HG03108 (cell line): ENCODE results near the gene SH3TC2.
A peak's percentile ranks its signal among the peaks of the same experiment; 100 is the strongest.

Experiments used
- ATAC-seq: cut with Tn5 transposase; IDR thresholded peaks from one replicate; pipeline ENCODE4 v1.9.1; 2021; ENCODE audit warnings: moderate library complexity; ENCODE audit not compliant: unreplicated experiment

Gene SH3TC2

DNA sequence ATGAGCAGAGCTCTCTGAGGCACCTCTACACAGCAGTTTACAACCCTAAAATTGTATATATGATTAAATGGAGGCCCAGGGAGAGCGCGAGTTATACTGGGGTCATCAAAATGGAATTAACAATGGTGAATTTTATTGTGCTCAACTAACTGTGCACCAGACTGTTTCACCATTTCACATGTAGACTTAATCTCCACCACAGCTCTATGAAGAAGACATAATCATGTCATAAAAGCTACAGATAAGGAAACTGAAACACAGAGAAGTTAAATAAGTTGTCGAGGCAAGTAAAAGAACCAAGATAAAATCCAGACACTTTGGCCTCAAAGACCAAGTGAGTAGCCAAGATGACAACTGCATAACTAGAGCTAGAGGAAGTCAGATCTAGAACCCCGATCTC, 1.5 kb downstream of the SH3TC2 start:
- ATAC-seq, result no peak

DNA sequence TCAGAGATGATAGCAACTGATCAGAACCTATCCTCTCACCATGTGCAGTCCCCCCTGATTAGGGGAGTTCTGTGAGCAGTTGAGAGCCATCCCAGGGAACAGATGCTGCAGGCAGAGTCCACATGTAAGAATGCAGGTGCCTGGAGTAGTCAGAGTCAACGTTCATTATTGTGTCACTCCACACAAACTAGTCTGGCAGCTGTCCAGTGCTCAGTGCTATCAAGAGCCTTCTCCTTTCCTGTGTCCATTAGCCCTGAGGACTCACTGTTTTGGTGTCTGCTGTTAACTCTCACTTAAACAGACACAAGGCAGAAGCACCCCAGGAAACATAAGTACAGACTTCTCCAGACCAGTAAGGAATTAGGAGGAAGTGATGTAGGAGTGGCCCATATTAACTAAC, 2.5 kb downstream of the SH3TC2 start:
- ATAC-seq, result no peak

DNA sequence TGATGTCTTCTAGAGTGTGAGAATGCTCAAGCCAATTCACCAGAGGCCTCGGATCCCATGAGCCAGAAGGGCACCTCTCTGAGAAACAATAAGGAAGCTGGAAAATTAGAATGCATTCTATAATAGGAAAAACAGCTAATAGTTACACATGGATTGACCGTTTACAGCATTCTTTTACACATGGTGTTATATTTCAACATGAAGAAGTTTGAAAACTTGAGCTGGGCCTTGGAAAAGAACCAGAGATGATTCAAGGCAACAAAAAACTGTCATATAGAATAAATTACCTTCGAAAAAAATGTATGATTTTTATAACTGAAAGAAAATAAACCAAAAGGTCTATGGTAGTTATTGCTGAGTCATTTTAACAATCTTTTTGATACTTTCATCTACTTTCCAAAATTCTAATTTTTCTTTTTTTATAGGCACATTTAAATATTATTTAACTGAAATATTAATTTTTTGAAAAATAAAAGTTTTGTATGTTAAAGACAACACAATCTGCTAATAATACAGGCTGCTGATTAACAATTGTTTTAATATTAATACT, 6.2 kb downstream of the SH3TC2 start:
- ATAC-seq, result no peak

DNA sequence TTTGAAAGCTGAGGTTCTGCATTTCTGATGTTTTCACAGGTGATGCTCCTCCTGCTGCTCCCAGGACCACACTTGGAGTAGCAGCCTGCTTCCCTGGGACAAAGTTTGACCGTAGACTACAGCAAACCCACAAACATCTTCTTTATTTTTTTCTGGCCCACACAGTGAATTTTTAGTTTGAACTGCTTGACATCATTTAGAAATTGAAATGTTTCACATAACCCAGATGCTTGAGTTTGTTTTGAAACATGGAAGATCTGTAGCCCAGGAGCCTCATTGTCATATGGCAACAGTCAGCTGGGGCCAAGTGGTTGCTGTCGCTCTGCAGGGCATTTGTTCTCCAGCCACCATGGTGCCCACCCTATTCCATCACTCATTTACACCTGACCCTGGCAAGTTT, 8.4 kb downstream of the SH3TC2 start:
- ATAC-seq, result no peak

DNA sequence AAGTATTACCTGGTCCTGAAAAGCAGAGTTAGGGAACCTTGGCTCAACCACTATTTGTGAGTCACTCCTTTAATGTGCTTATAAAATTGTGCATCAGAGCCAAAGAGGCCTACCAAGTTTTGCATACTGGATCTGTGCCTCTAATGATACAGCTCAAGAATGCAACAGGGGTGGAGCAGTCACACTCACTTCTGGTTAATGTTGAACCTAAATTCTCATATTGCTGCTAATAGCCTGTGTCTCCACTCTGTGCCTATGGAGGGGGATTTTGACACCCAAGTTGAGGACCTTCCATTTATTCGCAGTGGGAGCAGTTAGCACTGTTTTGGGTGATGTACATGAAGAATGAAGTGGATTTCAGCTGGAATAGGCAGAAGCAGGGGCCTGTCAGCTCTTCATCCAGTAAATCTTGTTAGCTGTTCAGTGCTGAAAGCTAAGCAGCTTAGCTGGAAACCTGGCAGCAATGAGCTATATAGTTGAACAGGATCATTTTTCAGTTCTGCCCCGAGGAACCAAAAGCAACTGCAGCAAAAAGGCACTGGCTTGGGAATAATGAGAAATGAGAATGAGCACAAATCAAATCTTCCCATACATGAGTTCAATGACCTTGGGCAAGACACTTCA, 9.7 kb downstream of the SH3TC2 start:
- ATAC-seq, result no peak

DNA sequence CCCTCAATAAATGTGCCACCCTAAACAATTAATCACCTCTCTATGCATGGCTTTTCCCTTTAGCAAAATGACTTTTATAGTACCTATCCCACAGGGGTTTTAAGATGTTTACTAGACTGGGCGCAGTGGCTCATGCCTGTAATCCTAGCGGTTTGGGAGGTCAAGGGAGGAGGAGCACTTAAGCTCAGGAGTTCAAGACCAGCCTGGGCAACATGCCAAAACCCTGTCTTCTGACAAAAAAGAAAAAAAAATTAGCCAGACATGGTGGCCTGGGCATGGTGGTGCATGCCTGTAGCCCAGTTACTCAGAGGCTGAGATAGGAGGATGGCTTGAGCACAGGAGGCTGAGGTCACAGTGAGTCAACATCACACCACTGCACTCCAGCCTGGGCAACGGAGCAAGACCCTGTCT, 13.5 kb downstream of the SH3TC2 start:
- no peak for ATAC-seq

DNA sequence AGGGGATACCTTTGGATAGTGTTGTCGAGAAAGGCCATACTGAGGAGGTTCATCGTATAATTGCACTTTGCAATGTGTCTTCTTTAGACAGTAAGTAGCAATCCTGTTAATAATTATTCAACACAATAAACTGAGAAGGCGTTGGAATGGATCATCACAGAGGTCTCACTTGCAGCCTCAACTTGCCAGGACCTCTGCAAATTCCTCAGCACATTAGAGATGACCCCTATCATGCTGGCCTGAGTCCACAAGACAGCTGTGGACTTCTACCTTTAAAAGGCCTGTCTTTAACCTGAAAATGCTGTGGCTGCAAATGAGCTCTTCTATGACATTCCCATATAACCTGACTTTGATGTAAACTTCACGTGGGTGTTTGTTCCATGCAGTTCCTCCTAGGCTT, 14.1 kb downstream of the SH3TC2 start:
- ATAC-seq, result no peak

DNA sequence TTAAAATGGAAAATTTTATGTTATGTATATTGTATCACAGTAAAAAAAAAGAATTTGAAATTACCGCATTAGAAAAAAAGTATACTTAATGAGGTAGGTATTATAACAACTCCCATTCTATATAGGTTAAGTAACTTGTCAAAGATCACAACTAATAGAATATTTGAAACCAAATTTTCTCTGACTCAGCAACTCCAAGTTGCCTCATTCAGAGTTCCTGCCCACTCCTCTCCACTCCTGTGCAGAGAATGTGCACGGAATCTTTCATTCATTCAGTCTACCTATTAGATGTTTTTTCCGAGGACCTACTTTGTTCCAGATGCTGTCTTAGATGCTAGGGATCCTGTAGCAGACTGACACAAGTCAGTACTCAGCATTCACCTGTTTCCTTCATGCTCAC, 15.4 kb downstream of the SH3TC2 start:
- no peak for ATAC-seq

DNA sequence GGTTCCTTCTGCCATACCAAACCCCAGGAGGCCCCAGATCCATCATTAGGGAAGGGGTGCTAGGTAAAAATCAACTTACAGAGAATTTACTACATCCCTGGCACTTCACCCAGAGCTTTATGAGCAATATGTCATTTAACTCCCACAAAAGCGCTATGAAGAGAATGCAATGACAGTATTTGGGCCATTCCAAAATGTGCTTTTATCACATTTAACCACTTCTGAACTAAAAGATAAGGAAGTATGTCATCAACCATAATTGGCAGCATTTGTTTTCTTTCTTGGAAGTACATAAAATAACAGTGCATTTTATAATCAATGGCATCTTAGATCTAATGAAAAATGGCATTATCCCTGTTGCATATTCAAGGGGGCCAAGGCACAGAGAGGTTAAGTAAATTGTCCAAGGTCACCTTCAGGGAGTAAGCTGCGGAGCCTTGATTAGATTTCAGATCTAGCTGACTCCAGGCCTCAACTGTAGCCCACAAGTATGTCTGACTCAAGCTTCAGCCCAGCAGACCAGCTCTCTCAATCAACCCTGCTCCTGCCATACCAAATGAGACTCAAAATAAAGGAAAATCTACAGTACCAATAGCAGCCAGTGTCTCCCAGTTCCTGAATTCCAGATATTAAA, 16.5 kb downstream of the SH3TC2 start:
- no peak for ATAC-seq

DNA sequence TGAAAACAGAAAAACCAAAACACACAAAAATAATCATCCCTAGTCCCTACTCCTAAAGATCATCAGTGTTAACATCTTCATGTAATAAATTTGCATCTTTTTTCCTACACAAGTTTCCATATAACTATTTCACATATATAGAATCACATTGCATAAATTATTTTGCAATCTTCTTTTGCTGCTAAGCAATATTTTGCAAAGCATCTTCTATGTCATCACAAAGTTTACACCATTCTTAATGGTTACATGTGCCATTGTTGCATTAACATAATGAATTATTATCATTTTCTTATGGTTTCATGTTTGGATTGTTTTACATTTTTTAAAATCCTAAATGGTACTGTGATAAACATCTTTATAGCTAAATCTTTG, 17.8 kb downstream of the SH3TC2 start:
- ATAC-seq, result no peak

DNA sequence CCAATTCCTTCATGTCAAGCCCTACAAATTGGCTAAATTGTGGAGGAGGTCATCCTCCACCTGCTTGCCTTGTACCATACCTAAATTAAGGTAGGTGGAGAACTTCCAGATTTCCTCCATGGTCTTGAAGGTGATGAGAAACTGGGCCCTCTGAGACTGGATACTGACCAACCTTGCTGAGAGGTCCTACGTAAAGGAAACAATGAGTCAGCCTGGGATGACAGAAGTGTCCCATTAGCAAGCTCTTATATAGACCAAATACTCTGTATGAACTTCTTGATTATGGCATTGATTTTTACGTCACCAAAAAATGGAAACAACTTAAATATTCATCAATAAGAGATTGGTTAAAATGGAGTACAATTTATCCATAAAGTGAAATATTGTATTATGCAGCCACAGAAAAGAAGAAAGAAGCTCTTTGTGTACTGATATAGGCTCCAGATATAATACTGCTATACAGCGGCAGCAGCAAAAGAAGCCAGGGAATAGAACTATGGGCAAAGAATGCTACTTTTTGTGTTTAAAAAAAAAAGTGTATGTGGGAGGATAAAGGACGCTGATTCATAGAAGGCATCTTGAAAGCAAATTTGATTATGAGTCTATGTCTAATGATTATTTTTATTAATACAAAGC, 18.3 kb downstream of the SH3TC2 start:
- no peak for ATAC-seq

DNA sequence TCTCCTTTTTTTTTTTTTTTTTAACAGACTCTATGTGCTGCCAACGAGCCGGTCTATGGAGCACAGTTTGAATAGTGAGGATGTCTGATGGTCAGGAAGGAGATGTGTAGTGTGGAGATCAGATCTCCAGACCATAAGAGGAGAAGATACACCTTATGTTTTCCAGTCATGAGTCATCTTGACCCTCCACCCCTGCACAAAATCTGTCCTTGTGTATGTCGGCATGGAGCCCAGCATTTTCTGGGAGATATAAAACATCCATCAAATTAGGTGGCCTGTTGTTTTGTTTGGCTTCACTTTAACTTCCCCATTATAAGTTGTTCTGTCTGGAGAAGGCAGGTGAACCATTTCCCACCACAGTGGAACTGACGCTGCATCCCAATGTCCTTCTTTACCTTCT, 19.2 kb downstream of the SH3TC2 start:
- no peak for ATAC-seq

DNA sequence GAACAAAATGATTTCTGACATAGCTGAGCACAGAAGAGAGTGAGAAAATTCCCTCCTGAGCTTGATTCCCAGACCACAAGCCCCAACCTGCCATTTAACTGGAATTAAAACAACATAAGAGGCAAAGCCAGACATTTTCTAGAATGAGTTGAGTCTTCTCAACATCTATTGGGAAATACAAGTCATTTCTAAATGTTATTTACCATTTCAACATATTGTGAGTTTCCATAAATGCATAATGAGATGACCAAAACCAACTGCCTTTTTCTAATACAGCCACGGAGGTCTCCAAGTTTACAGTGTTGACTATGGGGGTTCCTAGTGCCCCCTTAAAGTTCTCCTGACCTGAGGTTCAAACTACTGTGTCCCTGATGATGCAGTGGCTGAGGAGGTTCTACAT, 20.0 kb downstream of the SH3TC2 start:
- no peak for ATAC-seq

DNA sequence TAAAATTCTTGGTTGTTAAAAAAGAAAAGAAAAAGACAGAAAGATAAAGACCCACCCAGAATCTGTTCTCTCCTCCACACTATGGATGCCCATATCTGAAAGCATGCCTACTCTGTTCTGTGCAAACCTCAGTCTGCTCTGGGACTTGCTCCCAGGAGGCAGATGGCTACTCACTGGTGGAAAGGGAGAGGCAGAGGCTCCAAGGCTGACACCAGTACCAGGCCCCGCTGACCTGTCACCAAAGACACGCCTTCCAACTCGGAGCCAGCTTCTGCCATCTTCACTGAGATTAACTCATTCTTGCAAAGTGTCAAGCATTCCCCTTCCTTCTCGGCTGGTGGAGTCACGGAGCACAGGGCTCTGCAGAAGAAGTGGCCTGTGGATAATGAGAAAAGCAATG, 21.6 kb downstream of the SH3TC2 start:
- ATAC-seq, result no peak

DNA sequence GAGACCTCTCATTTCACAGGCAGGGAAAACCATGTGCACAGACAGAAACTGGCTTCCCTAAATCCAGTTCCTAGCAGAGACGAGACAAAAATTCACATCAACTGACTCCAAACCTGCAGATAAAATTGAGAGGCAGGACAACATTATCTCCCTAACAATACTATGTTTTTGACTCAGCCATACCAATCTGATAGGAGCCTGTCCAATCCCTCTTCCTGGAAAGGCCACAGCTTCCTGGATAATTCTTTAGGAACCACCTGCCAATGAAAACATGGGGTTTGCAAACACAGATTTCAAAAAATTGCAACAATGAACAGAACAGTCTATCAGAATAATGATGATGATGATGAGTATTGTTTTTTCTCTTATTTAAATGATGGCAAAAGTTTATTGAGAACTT, 22.4 kb downstream of the SH3TC2 start:
- ATAC-seq, result no peak

DNA sequence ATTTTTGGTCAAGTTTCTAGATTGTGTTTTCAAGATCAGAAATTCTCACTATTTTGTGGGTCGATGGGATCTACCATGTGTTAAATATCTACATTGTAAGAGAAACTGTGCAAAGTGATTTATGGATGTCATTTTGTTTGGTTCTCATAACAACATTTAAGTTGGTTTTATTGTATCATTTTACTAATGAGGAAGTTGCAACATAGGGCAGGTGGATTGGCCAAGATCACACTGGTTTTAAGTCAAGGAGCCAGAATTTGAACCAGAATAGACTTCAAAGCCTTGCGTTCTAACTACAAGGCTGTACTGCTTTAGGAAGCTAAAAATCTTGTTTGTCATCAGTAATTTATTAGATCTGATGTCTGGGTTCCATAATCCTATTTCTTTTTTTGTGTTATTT, 23.4 kb downstream of the SH3TC2 start:
- ATAC-seq, result no peak

DNA sequence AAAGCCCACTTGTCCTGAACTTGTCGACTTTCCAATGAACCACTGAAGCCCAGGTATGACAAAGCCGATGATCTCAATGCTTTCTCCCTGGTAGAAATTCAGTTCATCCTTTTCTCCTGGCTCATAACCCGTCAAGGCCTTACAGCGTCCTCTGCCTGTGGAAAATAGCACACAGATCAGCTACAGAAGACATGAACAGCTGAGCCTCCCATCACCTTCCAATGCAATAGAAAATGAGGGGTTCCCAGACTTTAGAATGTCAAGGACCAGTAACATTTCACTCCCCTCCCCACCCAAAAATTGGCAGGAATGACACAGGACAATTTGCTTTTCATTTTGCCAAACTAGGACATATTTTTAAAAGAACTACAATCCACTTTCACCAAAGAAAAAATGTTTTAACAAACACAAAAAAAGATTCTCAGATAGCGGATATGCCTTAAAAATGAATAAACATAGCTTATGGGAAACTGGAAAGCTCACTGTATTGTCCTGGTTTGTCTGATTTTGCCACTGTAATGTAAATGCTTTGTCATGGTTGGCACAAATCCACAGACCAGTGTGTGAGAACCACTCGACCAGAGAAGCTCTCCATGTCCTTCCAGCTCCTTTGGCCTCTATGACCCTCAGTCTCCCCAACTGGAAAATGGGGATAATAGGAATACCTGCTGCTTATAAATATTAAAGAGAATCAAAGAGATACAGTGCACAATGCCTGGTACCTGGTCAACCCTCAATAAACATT, 24.4 kb downstream of the SH3TC2 start:
- ATAC-seq, result no peak

DNA sequence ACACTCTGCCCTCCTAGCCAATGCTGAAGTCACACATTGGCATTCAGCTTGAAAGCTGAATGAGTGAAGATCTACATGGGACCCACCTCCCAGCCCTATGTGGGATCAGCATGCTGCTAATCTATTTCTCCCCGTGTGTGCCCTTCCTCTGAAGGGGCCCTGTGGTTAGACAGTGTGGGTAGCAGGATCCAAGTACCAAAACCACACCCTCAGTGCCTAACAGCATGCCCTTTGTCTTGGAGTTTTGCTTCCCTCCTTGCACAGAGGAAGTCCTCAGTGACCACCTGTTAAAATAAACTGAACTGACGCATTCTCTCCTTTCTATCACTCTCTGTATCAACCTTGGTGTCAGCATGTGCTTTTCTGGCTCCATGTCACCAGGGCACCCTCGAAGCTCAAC, 25.0 kb downstream of the SH3TC2 start:
- ATAC-seq, result no peak

DNA sequence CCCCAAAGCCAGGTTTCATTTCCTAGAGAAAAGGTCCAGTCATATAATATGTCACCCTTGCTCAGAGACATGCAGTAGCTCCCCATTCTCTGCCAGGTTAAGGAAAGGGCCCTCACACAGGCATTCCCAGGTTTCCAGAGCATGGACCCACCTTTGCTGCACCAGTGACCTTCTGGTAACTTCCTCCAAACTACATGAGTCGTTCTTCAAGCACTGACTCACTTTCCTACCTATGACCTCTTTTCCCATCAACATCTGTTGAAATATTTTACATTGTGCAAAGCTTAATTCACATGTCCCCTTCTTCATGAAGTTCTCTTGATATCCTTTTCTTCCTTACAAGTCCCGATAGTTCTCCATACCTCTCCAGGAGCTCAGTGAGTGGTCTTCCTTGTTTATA, 25.9 kb downstream of the SH3TC2 start:
- ATAC-seq, result no peak

DNA sequence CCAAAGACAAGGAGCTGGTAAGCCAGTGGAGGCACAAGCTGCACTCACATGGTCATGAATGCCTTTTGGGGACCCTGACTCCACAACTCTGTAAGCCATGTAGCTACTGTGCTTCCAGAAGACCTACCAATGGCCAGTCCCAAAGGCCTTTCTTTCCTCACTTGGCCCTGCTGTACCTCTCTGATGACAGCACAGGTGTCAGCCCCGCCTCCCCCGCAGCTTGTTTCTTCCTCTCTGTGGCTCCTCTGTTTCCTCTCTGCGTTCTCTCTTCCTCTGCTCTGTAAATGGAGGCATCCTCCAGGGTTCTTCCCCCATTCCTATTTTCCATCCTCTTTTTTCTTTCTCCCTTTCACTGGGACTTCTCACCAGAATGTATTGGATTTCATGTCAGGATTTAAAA, 26.7 kb downstream of the SH3TC2 start:
- no peak for ATAC-seq

DNA sequence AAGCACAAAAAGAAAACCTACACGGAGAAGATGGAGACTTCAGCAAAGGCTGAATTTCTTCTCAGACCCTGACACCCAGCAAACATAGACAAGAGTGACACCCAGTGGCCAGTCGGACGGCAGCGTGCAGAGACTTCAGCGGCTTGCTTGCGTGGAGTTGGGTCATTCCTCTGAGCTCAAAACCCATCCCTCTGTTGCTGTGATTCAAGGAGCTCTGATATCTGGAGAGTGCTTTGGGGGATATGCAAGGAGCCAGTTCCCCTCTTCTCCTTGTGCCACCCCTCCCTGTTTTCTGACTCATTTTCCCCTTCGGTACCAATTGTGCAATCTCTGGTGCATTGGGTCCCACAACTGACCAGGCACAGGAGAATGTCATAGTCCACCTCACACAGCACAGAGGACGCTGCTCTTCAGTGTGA, 27.5 kb downstream of the SH3TC2 start:
- ATAC-seq, result peak; percentile 66
